Measurements from ENCODE around the gene IFI27L2. TPM values are rescaled to one million over a fixed set of nuclear protein-coding genes. Genes with fewer than 3 reads are reported as not detected.

IFI27L2 gene
- total RNA-seq, 1 donor from 2014 or later: 28.2 TPM

DNA sequence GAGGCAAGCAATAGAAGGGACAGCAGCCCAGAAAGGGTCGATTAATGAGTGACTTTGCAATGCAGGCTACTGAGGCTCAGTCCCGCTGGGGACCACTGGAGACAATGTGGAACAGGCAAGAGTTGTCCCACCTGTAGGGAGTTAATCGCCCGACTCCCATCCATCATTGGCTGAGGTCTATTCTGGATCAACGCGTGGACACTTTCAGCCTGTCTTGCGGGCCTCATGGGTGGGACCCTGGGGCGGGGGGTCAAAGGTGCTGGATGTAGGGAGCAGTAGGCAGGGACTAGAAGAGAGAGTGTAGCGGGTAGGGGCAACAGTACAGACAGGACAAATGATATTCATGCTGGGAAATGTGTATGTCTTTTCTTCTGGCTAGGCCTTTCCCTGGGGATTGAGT is 6.1 kb downstream of the IFI27L2 start:
- peak; percentile 54 for DNase-seq (ENCODE audit: extremely low spot score, unreplicated experiment)
- TF ChIP-seq, protein P1, sequence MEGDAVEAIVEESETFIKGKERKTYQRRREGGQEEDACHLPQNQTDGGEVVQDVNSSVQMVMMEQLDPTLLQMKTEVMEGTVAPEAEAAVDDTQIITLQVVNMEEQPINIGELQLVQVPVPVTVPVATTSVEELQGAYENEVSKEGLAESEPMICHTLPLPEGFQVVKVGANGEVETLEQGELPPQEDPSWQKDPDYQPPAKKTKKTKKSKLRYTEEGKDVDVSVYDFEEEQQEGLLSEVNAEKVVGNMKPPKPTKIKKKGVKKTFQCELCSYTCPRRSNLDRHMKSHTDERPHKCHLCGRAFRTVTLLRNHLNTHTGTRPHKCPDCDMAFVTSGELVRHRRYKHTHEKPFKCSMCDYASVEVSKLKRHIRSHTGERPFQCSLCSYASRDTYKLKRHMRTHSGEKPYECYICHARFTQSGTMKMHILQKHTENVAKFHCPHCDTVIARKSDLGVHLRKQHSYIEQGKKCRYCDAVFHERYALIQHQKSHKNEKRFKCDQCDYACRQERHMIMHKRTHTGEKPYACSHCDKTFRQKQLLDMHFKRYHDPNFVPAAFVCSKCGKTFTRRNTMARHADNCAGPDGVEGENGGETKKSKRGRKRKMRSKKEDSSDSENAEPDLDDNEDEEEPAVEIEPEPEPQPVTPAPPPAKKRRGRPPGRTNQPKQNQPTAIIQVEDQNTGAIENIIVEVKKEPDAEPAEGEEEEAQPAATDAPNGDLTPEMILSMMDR (conservative IDR thresholded peaks at IDR 0.05): no peak
- H3K27me3 Mint-ChIP-seq: peaks cover 10% of the 10 kb centered on the region
- H3K4me3 Mint-ChIP-seq: no peak overlapping the region
- no peaks in the 10 kb centered on the region for H3K9me3 Mint-ChIP-seq
- no peaks in the 10 kb centered on the region for H3K36me3 Mint-ChIP-seq
- no peaks in the 10 kb centered on the region for H3K4me1 Mint-ChIP-seq (ENCODE audit: unreplicated experiment)
- no peak overlapping the region for H3K27ac Mint-ChIP-seq

DNA sequence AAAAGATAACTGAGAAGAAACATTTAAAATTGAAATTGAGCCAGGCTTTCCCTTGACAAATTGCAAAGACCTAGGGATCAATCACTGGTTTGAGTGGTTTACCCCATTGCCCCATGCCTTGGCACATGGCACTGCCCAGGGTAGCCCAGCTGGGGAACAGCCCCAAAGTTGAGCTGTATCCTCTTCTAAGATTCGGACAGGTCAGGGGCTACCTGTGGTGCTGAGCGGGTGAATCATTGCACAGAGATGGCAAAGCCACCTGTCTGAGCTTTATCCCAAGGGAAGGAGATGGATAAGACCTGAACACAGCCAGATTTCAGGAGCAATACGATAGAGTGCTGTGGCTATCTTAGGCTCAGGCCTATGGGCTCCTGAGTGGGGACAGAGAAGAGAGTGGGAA is 7.0 kb downstream of the IFI27L2 start:
- peak; percentile 32 for DNase-seq (ENCODE audit: extremely low spot score, unreplicated experiment)
- TF ChIP-seq, protein P1 (conservative IDR thresholded peaks at IDR 0.05): no peak
- Mint-ChIP-seq H3K27ac (no peak overlapping the region), H3K9me3 (no peaks in the 10 kb centered on the region), H3K4me1 (ENCODE audit: unreplicated experiment) (no peaks in the 10 kb centered on the region), H3K27me3 (peaks cover 16% of the 10 kb centered on the region), H3K36me3 (no peaks in the 10 kb centered on the region), H3K4me3 (no peak overlapping the region)

DNA sequence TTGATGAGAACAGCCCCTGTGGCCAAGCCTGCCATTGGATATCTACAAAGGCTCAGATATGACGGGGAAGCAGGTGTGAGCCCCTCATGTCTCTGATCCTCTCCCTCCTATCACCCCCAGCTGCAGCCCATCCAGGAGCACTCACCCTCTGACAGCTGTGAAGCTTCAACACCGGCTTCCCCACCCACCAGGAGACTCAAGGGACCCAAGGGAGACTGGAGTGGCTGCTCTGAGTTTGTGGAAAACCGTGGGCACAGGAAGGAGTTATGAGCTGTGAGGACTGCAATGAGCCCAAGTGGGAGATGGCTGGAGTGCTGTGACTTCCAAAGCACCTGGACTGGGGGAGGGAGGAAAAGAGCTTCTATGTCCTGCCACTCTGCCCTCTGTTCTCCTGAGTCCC is 7.9 kb downstream of the IFI27L2 start:
- Mint-ChIP-seq H3K27me3 (peaks cover 18% of the 10 kb centered on the region), H3K4me3 (no peak overlapping the region), H3K9me3 (no peaks in the 10 kb centered on the region), H3K4me1 (ENCODE audit: unreplicated experiment) (no peaks in the 10 kb centered on the region), H3K36me3 (no peaks in the 10 kb centered on the region), H3K27ac (no peak overlapping the region)
- TF ChIP-seq, protein P1 (conservative IDR thresholded peaks at IDR 0.05): no peak
- DNase-seq (ENCODE audit: extremely low spot score, unreplicated experiment): no peak

DNA sequence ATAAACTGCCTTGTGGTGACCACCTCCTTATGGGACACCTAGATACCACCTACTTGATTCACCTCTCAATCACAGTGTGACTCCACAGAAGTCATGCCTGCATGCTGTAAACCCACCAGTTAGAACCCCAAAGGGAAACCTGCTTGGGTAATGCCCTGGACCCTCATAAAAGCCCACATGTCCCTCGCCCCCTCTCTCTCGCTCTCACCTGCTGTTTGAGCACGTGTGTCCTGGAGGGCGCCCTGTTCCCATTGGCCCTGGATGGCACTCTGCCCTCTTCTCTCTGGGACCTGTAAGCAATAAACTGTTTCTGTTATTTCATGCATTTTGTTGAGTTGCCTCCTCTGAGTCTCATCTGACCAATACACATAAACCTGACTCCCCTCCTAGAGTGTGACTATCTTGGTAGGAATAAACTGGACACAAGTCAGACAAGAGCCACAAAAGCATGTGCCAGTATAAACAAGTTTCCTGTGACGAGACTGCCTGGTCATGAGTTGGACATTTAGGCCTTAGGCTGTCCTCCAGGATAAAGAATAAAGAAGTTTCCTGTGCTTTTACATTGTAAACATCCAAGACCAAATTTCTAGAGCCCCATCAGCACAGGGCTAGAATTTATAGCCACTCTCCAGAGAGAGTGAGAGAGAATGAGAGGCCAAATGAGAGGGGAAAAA is 8.6 kb downstream of the IFI27L2 start:
- no peaks in the 10 kb centered on the region for H3K4me1 Mint-ChIP-seq (ENCODE audit: unreplicated experiment)
- TF ChIP-seq, protein P1 (conservative IDR thresholded peaks at IDR 0.05): no peak
- DNase-seq (ENCODE audit: extremely low spot score, unreplicated experiment): no peak
- no peaks in the 10 kb centered on the region for H3K36me3 Mint-ChIP-seq
- no peaks in the 10 kb centered on the region for H3K9me3 Mint-ChIP-seq
- no peak overlapping the region for H3K27ac Mint-ChIP-seq
- peaks cover 20% of the 10 kb centered on the region for H3K27me3 Mint-ChIP-seq
- no peak overlapping the region for H3K4me3 Mint-ChIP-seq

DNA sequence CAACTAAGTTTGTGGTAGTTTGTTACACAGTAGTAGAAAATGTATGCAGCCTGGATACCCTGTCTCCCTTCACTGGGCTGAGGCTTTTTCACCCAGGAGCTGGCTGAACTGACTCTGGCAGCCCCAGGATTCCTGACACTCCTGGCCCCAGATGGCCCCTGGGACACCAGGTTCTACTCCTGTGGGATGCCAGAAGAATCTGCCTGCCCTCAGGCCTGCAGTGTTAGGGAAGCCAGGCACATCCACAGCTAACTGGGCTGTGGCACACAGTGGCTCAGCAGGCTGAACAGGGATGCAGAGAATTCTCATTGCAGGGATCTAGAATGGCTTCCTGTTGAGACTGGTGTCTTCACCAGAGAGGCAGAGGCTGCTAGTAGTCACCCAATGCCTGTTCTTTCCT is 10.3 kb downstream of the IFI27L2 start:
- TF ChIP-seq, protein P1 (conservative IDR thresholded peaks at IDR 0.05): no peak
- H3K36me3 Mint-ChIP-seq: no peaks in the 10 kb centered on the region
- no peak overlapping the region for H3K4me3 Mint-ChIP-seq
- H3K27ac Mint-ChIP-seq: no peak overlapping the region
- H3K27me3 Mint-ChIP-seq: peaks cover 20% of the 10 kb centered on the region
- H3K9me3 Mint-ChIP-seq: no peaks in the 10 kb centered on the region
- H3K4me1 Mint-ChIP-seq (ENCODE audit: unreplicated experiment): no peaks in the 10 kb centered on the region
- DNase-seq (ENCODE audit: extremely low spot score, unreplicated experiment): no peak
